ENCODE measurements around the gene OR2V2.
A peak's percentile ranks its signal among the peaks of the same experiment; 100 is the strongest.
"Not testable (repeated sequence)": the region's sequence is repeated elsewhere in the genome, so short reads cannot be mapped to it uniquely, and the experiment has no call there.

Gene OR2V2

DNA sequence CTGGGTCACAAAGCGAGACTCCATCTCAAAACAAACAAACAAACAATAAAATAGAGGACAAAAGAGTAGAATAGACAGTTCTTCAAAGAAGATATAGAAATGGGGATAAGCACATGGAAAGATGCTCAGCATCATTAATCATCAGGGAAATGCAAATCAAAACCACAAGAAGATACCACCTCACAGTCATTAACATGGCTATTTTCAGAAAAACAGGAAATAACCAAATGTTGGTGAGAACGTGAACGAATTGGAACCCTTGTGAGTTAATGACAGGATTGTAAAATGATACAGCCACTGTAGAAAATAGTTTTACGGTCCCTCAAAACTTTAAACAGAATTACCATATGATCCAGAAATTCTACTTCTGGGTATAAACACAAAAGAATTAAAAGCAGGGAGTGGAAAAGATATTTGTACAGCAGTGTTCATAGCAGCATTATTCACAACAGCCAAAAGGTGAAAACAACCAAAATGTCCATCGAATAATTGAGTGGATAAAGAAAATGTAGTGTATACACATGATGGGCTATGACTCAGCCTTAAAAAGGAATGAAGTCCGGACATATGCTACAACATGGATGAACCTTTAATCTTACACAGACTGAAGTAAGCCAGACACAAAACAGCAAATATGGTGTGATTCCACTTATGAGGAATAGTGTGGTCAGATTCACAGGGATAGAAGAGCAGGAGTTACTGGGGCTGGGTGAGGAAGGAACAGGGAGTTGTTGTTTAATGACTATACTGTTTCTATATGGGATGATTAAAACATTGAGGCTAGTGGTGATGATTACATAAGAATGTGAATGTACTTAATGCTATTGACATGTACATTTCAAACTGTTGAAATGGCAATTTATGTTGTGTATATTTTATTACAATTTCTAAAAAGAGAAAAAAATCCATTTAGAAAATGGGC, 19.7 kb downstream of the OR2V2 start:
- no peak for DNase-seq (ENCODE audit: insufficient read length, low spot score)
- no peak for FAIRE-seq

DNA sequence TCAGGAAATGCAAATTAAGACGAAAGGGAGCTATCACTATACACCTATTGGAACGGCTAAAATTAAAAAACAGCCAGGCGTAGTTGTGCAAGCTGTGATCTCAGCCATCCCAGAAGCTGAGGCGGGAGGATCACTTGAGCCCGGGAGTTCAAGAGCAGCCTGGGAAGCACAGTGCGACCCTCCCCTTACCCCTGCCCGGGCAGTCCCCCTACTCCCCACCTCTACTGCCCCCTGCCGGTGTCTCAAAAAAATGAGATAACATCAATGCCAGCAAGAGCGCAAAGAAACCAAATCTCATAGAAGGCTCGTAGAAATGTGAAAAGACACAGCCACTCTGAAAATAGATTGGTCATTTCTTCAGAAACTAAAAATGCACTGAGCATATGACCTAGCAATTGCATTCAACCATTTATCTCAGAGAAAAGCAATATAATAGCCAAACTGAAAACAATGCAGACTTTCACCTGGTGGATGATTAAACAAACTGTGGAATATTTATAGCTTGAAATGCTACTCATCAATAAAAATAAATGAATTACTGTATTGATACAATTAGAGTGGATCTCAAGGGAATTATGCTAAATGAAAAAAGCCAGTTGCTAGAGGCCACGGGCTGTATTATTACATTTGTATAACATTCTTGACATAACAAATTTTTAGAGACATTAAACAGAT, 20.6 kb downstream of the OR2V2 start:
- DNase-seq (ENCODE audit: insufficient read length, low spot score) = no peak
- no peak for FAIRE-seq

DNA sequence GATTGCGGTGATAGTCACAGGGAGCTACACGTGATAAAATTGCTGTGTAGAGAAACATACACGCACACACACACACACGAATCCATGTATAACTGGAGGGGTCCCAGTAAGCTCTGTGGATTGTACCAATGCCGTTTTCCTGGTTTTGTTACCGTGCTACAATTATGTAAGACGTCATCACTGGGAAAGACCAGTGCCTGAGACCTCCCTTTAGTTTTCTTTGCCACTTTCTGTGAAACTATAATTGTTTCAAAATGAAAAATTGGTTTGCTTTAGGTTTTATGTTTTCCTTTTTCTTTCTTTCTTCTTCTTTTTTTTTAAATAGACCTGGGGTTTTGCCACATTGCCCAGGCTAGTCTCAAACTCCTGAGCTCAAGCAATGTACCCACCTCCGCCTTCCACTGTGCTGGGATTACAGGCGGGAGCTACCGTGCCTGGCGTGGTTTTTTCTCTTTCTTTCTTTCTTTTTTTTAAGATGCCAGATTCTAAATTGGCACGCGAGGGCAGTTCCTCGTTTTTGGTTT, 21.3 kb downstream of the OR2V2 start:
- no peak for DNase-seq (ENCODE audit: insufficient read length, low spot score)
- FAIRE-seq = no peak

DNA sequence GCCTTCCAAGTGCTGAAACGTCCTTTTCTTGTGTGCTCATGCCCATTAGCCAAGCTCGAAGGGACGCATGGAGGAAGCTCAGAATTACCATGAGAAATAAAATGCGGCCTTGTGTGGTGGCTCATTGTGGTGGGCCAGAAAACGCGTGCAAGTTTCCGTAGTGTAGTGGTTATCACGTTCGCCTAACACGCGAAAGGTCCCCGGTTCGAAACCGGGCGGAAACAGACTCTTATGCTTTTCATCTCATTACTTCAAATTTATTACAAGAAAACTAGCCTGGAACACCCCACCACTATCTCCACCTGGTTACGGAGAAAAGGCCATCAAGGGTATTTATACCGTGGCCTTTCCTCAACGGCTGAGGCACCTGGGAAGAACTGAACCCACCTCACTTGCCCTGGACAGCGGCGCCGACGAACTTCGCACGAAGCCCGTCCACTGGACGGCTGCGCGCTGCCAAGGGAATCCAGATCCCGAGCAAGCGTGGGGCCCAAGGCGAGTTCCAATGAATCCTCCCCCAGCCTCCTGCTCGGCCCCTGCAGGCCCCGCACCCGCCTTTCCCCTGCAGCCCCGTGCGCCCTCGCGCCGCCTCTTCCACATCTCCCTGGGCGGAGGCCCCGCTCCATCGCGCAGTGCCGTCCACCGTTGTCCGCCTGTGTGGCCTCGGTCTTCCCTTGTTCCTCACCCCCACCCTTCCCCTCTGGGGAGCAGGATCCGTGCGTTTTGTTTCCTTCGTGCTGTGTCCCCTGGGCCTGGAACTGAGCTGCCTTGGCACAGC, 22.3 kb downstream of the OR2V2 start:
- FAIRE-seq = peak; percentile 97
- not testable (repeated sequence) for DNase-seq (ENCODE audit: insufficient read length, low spot score)

GRCh38 chr5:181170237-181170825, 22.9 kb downstream of the OR2V2 start:
- FAIRE-seq (no peak), DNase-seq (ENCODE audit: insufficient read length, low spot score) (no peak)

- FAIRE-seq (no peak), DNase-seq (ENCODE audit: insufficient read length, low spot score) (no peak)
Observed at GRCh38 chr5:181170996-181171395, 23.6 kb downstream of the OR2V2 start.

- FAIRE-seq (no peak), DNase-seq (ENCODE audit: insufficient read length, low spot score) (no peak)
Observed at GRCh38 chr5:181171782-181172181, 24.4 kb downstream of the OR2V2 start.

DNA sequence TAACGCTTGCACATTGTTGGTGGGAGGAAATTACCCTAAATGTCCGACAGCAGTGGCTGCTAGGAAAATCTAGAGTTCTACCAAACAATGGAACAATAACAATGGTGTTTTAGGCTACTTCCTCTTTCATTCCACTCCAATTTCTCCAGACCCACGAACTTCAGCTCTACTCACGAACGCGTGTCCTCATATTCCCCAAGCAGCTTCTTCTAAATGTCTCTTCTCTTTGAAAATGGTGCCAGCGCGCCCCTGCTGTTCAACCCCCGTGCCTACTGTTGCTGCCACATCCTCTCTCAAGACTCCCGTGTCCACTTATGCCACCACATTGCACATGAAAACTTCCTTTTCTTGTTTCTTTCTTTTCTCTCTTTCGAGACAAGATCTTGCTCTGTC, 25.6 kb downstream of the OR2V2 start:
- no peak for DNase-seq (ENCODE audit: insufficient read length, low spot score)
- FAIRE-seq = peak; percentile 11

- FAIRE-seq = peak; percentile 64
- no peak for DNase-seq (ENCODE audit: insufficient read length, low spot score)
Observed at GRCh38 chr5:181173420-181174342, 26.3 kb downstream of the OR2V2 start.

GRCh38 chr5:181176254-181176952, 29.0 kb downstream of the OR2V2 start:
- FAIRE-seq (no peak), DNase-seq (ENCODE audit: insufficient read length, low spot score) (no peak)

GRCh38 chr5:181177559-181177958, 30.2 kb downstream of the OR2V2 start:
- FAIRE-seq; DNase-seq (ENCODE audit: insufficient read length, low spot score): not testable (repeated sequence)

GRCh38 chr5:181181650-181182565, 34.5 kb downstream of the OR2V2 start:
- DNase-seq (ENCODE audit: insufficient read length, low spot score) (no peak), FAIRE-seq (peak; percentile 68)

GRCh38 chr5:181182651-181183050, 35.3 kb downstream of the OR2V2 start:
- FAIRE-seq (no peak), DNase-seq (ENCODE audit: insufficient read length, low spot score) (no peak)

- FAIRE-seq (no peak), DNase-seq (ENCODE audit: insufficient read length, low spot score) (no peak)
Observed at GRCh38 chr5:181184845-181185216, 37.4 kb downstream of the OR2V2 start.

GRCh38 chr5:181185560-181185959, 38.2 kb downstream of the OR2V2 start:
- FAIRE-seq (no peak), DNase-seq (ENCODE audit: insufficient read length, low spot score) (no peak)

GRCh38 chr5:181186022-181186421, 38.6 kb downstream of the OR2V2 start:
- DNase-seq (ENCODE audit: insufficient read length, low spot score) (no peak), FAIRE-seq (no peak)

GRCh38 chr5:181186986-181187499, 39.7 kb downstream of the OR2V2 start:
- DNase-seq (ENCODE audit: insufficient read length, low spot score) = no peak

More at GRCh38 chr5:181186986-181187499, 39.7 kb downstream of the OR2V2 start:
- no peak for FAIRE-seq
